ENCODE data around the gene PPFIBP1.
"Not testable (repeated sequence)": the region's sequence is repeated elsewhere in the genome, so short reads cannot be mapped to it uniquely, and the experiment has no call there.

The PPFIBP1 gene

DNA sequence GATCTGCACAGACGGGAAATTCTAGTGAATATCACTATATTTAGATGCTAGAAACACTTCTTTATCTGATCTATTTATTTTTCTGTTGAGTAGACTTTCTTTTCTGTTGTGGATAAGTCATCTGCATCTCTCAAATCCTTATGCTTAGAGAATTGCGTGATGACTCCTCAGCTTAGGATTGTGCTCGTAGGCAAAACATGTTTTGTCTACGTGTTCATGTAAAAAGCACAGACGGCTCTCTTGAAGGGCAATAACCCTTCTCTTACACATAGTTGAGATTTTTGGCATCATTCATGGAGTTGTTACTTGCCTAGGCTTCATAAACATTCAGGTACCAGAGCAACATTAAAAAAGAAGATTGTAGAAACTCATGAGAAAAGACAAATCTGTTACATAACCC is 18.6 kb downstream of the PPFIBP1 start:
- DNase-seq (ENCODE audit: low read depth in 2 of 2), result no peak

DNA sequence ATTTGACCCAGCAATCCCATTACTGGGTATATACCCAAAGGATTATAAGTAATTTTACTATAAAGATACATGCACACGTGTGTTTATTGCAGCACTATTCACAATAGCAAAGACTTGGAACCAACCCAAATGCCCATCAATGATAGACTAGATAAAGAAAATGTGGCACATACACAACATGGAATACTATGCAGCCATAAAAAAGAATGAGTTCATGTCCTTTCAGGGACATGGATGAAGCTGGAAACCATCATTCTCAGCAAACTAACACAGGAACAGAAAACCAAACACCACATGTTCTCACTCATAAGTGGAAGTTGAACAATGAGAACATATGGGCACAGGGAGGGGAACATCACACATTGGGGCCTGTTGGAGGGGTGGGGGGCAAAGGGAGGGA is 20.9 kb downstream of the PPFIBP1 start:
- DNase-seq (ENCODE audit: low read depth in 2 of 2), result not testable (repeated sequence)

DNA sequence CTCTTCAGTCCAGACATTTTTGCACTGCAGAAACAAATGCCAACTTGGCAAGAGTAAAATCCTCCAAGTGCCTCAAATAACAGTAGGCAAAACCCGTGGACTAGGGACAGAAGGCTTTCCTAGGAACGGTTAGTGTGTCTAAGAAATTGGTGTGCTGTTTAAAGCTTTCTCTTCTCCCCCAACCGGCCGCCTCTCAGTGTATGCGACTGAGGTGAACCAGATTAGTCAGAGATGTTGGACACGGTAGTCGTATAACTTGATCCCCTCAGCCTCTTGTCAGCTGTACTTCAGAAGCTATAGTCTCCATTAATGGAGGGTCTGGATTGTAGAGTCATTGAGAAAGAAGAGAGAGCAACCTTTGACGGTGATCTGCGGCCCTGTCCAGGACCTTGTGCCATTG is 21.7 kb downstream of the PPFIBP1 start:
- DNase-seq (ENCODE audit: low read depth in 2 of 2), result no peak

DNA sequence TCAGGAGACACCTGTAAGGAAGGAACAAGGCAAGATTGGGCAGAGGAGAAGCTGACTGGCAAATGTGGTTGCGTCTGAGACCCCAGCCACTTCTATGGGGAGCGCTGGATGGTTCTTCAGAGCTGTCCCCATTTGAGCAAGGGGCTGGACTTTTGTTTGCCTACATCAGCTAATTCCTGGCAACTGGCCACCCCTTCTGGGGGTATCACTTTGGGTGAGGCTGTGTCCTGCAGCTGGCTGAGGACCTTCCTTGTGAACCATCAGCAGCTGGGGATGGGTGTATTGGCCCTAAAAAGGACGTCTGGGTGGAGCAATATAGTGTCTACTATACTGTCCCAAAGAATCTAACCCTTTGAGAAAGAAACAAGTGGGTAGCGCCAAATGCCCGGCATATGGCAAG is 23.6 kb downstream of the PPFIBP1 start:
- DNase-seq (ENCODE audit: low read depth in 2 of 2), result no peak

DNA sequence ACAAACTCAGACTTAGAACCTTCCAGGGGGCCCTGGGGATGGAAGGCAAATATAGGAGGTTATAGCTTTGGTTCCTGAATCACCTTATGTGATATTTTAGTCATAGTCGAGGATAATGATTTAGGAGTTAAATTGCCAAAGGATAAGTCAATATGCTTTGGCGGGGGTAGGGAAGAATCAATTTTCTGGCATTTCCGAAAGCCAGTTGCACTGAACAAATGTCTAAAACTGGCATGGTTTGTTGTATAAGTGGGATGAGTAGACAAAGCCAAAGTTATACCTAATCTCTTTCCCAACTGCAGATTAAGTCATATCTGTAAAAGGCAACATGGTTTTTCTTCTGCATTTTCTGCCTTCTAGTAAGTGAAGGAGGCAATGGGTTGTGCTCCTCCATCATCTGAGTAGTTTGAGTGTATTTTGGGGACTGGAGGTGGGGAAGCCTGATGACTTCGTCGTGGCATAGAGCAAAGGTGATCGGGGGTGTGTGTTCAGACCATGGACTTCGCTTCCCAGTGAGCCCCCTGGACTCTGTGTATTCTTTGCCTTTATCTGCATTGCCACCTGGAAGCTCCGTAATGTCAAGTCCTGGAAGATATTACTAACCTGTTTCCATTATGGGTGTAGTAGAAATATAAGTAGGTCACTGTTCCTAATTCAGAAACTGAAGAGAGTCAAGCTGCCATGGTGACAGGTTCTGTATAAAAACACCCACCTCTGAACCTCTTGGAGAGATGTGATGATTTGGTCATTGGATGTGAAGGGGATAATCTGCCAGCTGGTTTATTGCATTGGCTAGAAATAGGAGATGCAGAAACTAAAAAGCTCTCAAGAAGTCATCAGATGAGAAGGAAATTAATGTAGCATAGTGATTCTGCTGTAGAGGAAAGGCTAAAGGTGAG is 24.5 kb downstream of the PPFIBP1 start:
- no peak for DNase-seq (ENCODE audit: low read depth in 2 of 2)

DNA sequence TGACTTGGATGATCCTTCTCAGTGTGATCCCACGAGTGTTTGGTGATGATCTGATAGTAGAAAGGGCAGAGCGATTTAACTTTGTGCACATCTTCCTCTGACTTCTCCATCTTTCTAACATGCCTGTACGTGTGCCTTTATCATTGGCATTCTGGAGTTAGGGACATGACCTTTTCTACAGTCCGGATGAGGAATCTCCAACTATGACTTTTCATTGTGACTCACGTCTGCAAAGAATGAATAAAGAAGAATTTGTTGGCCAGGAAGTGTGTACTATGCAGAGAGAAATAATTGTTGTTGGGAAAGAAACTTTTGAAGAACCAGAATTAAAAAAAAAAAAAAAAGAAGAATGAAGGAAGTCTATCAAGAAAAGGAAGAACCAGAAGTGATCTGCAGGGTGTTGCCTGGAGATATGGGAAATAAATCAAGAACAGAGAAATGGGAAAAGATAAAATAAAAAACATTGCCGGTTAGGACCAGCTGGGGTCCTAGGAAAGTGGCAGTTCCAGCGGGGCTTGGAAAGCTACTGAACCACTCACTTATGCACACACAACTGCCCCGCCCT is 25.3 kb downstream of the PPFIBP1 start:
- no peak for DNase-seq (ENCODE audit: low read depth in 2 of 2)

DNA sequence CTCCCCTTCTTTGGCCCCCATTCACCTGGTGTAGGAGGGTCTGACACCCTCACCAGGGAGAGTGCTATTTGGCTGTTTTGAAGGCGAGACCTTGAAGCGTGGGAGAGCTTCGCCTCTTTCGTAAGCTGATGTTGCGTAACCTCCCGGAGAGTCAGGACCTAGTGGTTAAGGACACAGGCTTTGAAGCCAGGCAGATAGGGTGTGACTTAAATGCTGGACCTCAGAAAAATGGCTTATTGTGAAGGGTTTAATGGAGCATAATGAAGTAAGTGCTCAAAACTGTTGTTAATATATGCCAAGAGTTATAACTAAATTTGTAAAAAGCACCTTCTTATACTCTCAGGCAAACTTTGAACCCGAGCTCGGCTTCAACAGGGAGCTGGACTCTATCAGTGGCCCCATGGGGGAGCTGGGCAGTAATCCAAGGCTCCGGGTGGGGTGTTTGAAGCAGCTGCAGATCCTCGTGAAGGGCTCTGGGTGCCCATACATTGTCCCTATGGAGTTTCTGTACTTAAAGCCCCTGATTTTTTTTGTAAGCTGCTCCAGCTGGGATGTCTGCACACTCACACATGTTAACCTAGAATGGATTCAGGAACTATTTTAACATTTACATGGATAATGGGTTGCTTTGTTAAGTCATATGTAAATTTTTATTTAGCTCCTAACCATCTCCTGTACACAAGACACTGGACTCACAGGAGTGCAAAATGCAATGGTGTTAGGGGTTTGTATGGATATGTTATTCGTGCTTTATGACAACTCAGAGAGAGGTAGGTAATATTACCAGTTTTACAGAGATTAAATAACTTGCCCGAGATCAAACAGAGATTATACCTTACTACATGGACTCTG is 26.0 kb downstream of the PPFIBP1 start:
- DNase-seq (ENCODE audit: low read depth in 2 of 2), result no peak

DNA sequence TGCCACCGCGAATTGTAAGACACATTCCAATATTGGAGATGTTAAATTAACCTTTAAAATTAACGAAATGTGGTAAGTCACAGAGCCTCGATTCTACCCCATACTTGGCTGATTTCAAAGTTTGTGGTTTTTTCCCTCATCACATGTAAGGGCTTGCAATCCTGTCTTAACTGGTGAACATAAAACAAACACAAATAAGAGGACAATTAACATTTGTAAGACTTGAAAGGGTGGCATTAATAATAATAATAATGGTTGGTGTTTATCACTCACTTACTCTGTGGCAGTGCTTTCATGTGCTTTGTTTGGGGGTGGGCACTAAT is 26.6 kb downstream of the PPFIBP1 start:
- no peak for DNase-seq (ENCODE audit: low read depth in 2 of 2)

DNA sequence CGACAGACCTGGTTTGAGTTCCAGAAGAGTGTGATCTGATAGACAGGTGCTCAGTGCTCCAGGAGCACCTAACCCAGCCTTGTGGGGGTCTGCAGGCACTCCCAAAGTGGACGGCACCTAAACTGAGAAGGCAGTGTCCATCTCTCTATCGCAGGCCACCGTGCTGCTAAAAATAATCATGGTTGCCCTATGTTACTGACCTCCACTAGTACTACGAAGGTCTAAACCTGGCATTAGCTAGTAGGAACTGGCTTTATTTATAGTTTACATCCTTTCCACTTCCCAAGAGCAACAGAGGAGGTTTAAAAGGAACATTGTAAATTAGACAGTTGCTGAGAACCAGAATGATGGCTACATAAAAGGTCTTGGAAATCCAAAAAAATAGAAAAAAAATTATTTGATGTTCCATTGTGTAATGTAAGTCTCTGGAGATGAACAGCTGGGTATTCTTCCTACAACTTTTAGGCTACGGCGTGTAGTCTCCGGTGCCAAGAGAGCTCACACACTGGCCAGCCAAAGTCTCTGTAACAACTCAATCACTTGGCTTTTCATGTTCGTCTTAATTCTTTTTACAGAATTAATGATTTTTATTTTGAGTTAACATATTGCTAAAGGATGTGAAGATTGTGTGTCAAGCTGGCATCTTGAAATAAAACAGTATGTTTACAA is 27.3 kb downstream of the PPFIBP1 start:
- DNase-seq (ENCODE audit: low read depth in 2 of 2), result no peak

DNA sequence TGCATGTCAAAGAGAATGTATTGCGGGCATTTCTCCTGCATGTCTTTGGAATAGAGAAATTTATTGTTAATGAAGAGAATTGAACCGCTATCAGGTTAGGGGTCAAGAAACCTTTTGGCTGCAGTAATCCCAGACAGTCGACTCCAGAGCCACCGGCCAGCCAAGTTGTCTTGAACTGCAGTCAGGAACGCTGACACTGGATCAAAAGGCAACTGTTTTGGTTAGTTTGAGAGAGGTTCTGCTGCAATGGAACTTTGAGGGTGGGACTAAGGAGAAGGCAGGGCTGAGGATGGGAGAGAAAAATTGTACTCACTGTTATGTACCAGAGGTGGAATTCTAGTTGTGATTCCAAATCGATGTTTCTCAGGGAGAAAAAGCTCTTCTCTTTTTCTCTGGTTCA is 28.2 kb downstream of the PPFIBP1 start:
- DNase-seq (ENCODE audit: low read depth in 2 of 2), result no peak

DNA sequence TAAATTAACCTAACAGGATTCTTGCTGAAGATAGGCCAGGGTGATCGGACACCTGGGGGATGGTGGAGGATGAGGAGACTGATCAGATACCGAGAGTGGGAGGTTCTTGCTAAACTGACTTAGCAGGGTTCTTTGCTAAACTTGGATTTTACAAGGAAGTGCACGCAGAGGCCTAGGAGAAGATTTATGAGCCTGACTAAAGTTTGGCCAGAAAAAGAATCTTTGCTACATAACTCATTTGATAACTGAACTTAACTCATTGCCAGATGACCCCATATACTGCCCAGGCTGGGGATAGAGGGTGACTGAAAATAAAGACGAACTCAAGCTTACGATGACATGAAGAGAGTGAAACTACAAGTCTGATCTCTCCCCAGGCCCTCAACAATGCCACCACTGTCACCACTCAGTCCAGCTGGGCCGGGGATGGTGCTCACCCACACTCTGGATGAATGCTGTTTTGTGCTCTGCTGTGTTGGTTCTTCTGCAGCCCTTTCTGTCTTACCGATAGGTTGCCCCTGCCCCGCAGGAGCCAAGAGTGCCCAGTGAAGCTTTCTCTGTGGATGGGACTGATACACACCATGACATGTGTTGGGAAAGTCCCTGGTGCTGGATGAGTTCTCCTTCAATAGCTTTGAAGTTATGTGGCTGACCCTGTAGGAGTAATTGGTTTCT is 29.0 kb downstream of the PPFIBP1 start:
- DNase-seq (ENCODE audit: low read depth in 2 of 2), result no peak

DNA sequence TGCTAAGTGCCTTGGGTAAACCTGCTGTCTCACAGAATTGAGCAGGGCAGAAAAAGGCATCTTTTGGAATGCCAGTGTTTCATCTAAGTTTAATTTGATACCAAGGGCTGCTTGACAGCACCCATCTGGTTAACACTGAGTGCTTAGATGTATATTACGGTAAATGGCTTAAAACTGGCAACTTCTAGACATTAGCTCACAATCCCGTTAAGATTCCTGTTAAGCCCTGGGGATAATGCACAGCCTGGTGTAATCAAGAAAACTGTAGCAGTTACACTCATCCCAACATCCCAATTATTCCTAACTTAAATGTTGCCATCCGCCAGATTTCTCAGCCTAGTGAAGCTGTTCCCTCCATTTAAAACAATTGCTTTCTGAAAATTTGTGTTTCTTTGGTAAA is 29.9 kb downstream of the PPFIBP1 start:
- no peak for DNase-seq (ENCODE audit: low read depth in 2 of 2)

DNA sequence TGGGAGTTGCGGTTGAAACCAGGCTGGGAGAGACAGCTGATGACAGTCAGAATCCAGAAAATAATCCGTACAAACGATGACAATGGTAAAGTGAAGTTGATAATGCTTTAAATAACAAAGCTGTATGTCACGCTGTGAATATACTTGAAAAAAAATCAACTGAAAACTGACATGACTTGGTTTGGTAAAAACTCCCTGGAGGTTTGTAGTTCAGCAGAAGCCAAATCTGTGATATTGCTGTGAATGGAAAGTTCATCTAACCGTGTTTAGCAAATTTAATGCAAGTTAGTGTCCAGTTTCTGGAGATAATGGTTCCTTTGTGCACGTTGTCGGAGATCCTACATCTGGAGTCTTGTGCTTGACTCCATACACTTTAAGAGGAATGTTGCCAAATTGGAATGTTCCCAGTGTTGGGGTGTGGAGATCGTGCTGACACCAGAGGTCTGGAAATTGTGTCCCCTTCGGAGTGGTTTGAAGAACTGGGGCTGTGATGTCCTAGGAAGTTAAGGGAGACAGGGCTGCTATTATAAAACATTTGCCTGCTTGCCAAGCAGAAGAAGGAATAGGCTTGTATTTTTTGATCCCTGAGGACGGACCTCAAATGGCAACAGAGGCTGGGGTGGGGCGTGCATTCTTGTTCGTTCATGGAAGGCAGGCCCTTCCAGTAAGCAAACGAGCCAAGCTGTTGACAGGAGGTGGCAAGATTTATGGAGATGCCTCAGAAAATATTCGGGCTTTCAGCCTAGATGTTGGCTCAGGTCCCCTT is 30.6 kb downstream of the PPFIBP1 start:
- DNase-seq (ENCODE audit: low read depth in 2 of 2), result no peak

DNA sequence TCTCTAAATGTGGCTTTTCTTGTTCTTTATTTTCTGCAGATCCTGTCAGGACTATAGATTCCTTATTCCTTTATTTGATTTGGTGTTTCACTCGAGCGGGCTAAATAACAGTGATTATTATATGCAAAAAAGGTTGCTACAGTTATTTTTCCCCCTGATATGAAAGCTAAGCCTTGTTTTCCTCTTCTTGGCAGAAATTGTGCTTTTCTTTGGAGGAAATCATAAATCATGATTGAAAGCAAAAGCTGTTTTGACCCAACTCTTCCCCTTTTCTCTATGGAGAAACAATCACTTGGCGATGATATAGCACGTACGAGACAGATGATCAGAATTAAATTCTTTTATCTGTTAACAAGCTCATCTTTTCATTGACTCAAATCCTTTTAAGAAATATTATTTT is 31.4 kb downstream of the PPFIBP1 start:
- DNase-seq (ENCODE audit: low read depth in 2 of 2), result no peak

DNA sequence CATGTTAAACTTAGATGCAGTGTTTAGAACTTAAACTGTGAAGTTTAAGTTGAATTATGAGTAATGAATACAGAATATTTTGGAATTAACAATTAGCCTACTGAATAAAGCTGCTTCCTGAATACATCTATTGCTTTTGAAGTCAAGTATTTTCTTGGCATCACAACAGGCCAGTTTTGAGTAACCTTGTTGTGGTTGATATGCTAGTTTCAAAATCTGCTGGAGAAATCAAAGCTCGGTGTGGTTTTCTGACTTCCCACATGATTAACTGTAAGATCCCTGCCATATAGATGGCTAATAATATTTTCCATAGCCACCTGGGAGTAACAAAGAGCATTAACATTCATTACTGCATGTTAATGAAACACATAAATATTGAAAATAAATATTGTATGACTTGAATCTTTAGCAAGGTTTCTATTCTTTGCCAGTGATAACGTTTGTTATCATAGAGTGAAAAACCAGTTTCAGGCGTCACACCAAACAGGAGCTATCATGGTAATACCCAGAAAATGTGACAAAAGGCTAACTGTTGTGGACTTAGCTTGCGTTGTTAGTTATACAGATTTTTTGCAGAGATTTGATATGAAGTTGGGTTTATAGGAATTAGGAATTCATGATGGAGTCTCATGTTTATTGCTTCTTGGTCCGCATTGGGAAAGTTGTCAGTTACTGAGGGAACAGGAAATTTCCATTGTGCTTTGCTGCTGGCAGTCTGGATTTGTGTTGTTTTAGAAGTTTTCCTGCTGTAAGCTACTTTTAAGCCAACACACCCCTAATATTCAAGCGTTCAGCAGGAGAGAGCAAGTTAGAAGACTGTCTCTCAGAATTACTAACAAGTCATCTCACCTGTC is 32.1 kb downstream of the PPFIBP1 start:
- no peak for DNase-seq (ENCODE audit: low read depth in 2 of 2)

DNA sequence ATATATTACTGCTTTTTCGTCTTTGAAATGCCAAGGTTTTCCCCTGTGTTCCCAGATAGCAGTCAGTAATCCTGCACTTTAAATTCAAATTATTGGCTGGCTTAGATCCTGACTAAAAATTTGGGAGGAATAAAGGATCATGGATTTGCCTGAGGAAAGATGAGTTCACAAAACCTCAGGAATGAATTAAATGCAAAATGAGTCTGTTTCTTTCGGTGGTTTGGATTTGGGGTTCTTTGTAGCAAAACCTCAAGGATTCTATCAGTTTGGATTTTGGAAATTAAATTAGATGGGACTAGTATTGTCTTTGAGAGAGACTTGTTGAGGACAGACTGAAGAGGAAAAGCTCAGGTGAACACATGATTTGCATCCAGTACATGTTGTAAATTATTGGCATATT is 36.1 kb downstream of the PPFIBP1 start:
- no peak for DNase-seq (ENCODE audit: low read depth in 2 of 2)

DNA sequence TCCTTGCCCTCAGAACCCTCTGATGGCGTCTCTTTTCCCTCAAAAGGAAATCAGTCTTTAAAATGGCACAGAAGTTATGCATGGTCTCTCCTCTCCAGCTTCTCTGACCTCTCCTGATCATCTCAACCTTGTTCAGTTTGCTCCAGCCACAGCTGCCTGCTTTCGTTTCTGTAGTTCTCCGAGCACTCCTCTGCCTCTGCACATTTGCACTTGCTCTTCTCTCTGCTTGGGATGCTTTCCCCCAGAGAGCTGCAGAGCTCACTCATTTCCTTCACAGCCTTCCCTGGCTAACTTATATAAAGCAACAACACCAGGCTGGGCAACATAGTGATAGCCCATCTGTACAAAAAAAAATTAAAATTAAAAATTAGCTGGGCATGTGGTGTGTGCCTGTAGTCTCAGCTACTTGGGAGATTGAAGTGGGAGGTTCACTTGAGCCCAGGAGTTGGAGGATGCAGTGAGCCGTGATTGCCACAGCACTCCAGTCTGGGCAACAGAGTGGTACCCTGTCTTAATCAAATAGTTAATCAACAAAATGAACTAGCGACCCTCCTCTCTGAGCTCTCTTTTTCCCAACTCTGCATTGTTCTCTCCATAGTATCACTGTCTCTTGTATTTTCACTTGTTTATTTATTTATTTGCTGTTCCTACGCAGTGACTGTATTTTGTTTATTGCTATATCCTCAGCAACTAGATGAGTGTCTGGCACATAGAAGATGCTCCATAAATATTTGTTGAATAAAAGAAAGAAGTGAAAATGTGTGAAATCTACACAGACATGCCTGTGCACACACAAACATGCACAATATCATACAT is 37.7 kb downstream of the PPFIBP1 start:
- DNase-seq (ENCODE audit: low read depth in 2 of 2), result no peak

DNA sequence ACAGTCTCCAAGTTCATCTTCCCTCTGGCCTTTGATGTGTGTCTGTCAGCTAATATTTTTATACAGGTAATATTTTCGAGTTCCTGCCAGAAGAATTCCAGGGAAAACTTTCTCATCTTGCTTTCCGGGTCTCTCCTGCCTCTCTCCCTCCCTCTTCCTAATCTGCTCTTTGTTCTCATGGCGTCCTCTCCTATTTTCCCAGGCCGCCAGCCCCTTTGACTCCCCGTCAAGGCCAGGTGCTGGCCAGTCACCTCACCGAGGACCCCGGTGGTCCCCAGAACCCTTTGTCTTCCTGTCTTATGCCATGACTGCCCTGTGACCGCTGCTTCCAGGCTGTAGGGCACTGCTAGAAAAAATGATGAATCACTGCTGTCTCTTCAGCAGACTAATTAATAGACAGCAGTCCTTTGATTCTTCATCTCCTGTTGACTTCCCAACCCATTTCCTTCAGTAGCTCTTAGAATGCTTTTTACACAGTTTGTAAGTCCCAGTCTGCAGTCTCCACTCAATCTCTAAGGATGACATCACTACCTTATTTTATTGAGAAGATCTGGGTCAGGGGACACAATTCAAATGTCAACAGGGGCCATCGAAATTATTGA is 40.7 kb downstream of the PPFIBP1 start:
- DNase-seq (ENCODE audit: low read depth in 2 of 2), result no peak

DNA sequence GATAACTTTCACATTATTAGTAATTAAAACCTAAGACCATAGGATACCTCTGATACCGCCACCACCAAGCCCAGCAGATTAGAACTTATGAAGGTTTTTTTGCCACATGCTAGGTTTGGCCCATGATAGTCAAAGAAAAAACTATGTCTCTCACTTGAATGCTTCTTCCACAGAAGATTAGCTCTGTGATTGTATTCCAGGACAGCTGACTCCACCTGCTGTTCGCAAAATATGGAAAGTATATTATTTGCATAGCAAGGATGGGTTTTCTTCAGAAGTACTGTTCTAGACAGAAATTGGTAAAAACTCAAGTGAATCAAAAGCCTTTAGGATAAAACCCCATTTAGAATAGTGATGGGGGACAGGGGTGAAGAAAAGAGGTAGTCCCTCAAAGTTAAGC is 42.2 kb downstream of the PPFIBP1 start:
- DNase-seq (ENCODE audit: low read depth in 2 of 2), result no peak
